GM20000 (cell line): ENCODE data around the gene CDT1.

Source experiments
- DNase-seq: peaks from one replicate; pipeline ENCODE4 v3.0.0; 2012; ENCODE audit warnings: low spot score
- TF ChIP-seq, protein P1 (sequence below): IDR thresholded peaks from 2 replicates; pipeline ENCODE4 v1.5.1; 2012; ENCODE audit warnings: mild to moderate bottlenecking, control low read depth; ENCODE audit errors: extremely low read depth, missing control alignments

CDT1 gene

DNA sequence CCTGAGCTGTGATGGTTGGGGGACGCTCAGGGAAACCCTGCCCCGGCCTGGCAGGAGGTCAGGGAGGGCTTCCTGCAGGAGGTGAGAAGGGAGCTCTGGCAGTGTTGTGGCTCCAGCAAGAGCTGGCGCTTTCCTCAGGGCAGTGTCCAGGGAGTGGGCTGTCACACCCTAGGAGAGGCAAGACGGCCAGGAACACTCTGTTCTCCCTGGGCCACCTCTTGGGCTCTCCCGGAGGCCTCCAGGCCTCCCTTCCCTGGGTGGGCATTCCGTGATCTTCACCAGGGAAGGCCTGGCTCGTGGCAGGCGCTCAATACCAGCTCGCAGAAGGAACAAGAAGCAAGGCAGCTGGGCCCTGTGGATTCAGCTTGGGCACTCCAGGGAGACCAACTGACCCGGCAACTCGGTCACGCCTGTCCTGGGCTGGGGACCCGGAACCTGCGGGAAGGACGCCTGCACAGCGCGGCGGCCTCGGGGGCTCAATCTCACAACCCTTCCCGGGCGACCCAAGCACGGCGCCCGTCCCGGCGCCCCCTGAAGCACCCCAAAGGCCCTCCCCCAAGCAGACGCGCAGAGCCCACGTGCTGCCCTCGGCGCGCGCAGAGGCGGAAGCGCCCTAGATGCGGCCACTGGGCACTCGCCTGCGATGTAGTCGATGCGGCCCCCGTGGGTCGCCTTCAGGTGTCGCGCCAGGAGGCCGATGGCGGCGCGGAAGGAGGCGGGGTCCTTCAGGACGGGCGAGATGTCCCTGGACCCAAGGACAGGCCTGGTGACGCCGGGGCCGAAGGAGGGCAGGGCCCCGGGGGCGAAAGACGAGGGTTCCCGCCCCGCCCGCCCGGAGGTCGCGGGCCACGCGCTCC is 7.6 kb downstream of the CDT1 start:
- peak; percentile 88 for DNase-seq
- TF ChIP-seq, protein P1, sequence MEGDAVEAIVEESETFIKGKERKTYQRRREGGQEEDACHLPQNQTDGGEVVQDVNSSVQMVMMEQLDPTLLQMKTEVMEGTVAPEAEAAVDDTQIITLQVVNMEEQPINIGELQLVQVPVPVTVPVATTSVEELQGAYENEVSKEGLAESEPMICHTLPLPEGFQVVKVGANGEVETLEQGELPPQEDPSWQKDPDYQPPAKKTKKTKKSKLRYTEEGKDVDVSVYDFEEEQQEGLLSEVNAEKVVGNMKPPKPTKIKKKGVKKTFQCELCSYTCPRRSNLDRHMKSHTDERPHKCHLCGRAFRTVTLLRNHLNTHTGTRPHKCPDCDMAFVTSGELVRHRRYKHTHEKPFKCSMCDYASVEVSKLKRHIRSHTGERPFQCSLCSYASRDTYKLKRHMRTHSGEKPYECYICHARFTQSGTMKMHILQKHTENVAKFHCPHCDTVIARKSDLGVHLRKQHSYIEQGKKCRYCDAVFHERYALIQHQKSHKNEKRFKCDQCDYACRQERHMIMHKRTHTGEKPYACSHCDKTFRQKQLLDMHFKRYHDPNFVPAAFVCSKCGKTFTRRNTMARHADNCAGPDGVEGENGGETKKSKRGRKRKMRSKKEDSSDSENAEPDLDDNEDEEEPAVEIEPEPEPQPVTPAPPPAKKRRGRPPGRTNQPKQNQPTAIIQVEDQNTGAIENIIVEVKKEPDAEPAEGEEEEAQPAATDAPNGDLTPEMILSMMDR, result no peak

DNA sequence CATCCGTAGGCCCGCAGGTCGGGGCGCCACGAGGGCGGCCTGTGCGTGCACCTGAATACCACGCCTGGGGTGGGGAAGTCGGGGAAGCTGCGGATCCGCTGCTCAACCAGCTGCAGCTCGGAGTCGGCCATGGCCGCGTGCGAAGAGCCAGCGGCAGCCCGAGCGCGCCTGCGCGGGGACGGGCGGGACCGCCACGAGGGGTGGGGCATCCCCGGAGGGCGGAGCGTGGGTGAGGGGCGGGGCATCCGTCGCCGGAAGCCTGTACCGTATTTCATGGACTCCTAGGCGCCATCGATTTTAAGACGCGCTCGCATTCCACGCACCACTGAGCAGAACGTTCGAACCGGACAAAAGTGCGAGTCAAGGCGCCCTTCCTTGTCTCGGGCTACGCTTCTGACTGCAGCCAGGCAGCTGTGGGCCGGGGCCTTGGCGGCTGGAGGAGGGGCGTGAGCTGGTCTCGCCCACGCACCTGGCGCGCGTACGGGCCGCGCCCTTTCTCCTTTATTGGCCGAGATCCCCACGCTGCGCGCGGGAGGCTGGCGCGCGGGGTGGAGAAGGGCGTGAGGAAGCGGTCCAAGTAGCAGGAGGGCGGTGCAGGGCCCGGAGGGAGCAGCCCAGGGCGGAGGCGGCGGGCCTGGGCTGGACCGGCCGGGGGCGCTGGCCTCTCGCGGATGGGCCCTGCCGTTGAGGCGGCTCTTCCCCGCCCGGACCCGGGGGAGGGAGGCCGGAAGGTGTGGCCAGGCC is 8.4 kb downstream of the CDT1 start, which contains the start of gene APRT:
Gene APRT, minus strand, starts transcription at position 160 of the 744 bp plus-strand sequence. Its CDS starts 29 bp downstream, at position 131.
- TF ChIP-seq, protein P1, result peak; percentile 28
- peak; percentile 99 for DNase-seq

DNA sequence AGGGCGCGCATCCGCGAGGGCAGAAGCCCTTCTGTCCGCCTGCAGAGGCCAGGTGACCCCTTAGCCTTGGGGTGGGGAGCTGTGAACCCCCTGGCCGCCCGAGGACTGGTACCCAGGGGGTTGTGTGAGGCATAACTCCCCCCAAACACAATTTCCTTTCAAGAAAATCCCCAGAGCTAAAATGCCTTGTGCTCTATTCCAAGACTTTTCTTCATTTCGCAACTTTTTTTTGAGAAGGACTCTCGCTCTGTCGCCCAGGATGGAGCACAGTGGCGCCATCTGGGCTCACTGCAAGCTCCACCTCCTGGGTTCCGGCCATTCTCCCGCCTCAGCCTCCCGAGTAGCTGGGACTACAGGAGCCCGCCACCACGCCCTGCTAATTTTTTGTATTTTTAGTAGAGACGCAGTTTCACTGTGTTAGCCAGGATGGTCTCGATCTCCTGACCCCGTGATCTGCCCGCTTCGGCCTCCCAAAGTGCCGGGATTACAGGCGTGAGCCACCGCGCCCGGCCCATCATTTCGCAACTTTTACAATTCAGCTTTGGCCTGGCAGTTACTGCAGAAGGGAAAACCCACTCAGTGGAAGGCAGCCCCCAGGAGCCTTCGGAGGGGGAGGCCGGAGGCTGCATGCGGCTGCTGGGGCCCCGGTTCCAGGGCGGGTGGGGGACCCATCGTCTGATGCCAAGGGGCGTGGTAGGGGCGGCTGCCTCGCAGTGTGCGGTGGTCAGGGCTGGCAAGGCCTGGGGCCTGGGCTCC is 9.1 kb downstream of the CDT1 start:
- TF ChIP-seq, protein P1, result no peak
- no peak for DNase-seq

DNA sequence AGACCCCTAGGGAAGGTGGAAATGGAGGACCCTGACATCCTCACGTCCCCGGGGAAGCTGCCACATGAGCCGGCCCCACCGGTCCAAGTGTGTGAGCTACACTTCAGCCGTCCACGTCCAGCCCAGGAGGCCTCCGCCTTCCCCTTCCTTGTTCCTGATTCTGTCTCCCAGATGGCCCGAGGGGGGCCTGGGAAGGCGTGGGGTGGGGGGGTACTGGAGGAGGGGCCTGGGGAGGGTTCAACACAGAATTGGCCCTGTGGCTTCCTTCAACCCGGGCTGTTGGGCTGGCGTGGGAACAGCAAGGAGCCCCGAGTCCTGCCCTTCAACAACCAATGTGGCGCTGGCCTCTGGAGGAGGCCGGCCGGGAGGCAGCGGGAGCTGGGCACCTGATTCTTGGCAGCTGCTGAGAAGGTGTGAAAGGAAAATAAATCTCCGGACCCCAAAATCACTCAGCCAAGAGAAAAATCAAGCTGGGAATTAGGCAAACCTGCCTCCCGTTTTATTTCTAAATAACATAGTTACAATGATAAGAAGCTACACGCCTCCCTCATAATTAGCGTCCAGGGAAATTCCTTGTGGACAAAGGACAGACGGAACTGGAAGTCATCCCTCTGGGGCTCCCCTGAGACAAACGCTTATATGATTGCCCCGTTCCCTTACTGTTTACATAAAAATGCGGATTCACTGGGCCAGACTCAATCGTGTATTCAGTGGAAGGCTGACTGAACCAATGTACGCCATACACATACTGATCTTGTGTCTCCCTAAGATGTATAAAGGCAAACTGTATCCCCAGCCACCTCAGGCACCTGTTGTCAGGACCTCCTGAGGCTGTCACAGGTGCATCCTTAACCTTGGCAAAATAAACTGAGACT is 9.9 kb downstream of the CDT1 start:
- no peak for DNase-seq

DNA sequence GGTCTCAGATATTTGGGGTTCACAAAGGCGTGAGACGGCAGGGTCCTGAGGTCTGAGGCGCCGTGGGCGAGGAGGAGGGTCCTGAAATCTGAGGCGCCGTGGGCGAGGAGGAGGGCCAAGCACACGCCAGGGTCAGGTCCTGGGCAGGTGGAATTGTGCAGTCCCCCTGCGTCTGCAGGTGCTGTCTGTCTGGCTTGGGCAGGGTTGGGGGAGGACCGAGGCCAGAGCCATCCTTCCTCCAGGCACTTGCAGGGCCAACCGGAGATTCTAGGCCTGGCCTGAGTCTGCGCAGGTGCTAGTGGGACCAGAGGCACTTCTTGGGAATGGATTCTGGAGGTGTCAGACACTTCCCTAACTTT is 10.5 kb downstream of the CDT1 start:
- no peak for DNase-seq
- TF ChIP-seq, protein P1, result no peak

More for the DNA sequence above, 9.9 kb downstream of the CDT1 start:
- TF ChIP-seq, protein P1, result no peak

DNA sequence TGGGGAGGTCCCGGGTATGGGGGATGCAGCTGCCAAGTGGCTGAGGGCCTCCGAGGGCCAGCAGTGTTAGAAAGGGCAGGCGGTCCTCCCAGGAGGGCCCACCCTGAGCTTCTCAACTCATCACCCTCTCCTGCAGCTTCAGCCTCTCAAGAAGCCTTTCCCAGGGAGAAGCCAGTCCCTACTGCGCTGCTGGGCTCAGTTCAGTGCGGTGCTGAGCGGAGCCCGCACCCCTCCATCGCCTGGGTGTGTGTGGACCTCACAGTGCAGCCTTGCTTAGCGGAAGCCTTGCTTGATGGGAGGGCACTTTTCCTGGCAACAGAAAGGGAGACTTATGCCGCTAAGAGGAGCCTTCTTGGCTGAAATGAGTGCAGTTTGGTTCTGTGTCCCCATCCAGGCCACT is 11.6 kb downstream of the CDT1 start:
- no peak for DNase-seq
- TF ChIP-seq, protein P1, result no peak
